Measurements from ENCODE around the gene VWA1.
"Not testable (repeated sequence)": the region's sequence is repeated elsewhere in the genome, so short reads cannot be mapped to it uniquely, and the experiment has no call there.

Gene VWA1

DNA sequence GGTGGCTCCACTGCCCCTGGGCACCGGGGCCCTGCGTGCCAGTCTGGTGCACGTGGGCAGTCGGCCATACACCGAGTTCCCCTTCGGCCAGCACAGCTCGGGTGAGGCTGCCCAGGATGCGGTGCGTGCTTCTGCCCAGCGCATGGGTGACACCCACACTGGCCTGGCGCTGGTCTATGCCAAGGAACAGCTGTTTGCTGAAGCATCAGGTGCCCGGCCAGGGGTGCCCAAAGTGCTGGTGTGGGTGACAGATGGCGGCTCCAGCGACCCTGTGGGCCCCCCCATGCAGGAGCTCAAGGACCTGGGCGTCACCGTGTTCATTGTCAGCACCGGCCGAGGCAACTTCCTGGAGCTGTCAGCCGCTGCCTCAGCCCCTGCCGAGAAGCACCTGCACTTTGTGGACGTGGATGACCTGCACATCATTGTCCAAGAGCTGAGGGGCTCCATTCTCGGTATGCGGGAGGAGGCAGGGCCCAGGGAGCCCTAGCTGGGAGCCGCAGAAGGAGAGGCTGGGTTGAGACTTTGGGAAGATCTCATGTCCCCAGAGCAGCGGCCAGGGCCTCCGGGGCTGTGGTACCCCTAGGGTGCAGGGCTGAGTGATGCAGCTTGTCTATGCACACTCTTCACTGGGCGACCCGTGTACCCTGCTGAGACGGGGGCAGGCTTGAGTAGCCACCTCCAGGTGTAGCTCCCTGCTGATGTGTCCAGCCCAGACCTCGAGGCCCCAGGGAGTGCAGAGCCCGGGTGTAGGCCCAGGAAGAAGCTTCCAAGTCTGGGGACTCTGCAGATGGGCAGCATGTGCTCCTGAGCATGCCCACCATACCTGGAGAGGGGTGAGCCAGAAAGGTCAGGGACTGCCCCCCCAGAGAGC, 1.8 kb downstream of the VWA1 start:
- no peak for DNase-seq

DNA sequence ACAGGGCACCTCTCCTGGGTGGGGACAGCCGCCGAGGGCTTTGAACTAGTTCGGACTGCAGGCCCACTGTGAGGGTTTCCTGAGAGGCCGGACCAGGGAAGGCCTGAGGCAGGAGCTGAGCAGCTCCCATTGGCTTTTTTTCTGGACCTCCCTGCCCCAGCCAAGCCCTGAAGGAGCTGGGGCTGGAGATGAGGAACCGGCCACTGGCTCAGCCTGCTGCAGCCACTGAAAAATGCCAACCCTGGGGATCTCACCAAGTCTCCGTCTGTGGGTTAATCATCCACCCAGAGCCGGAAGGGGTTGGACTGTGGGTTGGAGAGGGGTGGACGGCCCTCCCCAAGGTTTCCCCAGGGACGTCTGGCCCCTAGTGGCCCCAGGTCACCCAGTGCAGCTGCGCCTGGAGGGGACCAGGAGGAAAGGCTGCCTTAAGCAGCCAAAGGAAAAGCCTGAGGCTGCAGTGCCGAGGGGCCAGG, 2.5 kb downstream of the VWA1 start:
- DNase-seq: no peak

- no peak for DNase-seq
Measured at GRCh38 chr1:1438531-1439381, 3.3 kb downstream of the VWA1 start.

- no peak for DNase-seq
Measured at GRCh38 chr1:1439546-1440261, 4.2 kb downstream of the VWA1 start.

DNA sequence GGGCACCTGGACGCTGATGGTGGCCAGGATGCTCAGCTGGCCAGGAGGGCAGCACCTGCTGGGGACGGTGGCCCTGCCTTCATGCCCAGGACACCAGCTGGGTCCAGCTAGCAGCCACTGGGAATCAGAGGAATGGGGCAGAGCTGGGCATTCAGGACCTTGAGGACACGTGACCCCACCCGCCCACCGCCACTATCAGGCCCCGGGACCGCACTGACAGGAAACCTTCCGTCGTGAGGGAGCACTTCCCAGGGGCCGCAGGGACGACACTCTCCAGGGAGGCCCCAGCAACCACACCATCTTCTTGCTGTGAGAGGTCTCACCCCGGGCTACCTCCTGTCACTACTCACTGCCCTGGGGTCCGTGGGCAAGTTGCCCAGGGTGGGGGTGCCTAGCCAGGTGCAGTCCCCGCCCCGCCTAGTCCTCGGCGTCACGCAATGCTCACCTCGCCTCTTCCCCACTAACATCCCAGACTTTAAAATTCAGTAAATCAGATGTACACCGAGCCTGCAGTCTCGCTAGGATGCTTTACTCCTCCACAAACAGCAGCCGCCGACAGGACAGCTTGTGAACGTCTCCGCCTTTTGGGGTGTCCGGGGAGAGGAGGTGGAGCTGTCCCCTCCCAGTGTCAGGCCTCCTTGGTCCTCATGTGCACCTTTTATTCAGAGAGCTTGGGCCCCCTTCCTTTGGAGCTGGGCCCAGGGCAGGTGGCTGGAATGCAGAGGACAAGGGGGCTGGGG, 4.9 kb downstream of the VWA1 start:
- no peak for DNase-seq

DNA sequence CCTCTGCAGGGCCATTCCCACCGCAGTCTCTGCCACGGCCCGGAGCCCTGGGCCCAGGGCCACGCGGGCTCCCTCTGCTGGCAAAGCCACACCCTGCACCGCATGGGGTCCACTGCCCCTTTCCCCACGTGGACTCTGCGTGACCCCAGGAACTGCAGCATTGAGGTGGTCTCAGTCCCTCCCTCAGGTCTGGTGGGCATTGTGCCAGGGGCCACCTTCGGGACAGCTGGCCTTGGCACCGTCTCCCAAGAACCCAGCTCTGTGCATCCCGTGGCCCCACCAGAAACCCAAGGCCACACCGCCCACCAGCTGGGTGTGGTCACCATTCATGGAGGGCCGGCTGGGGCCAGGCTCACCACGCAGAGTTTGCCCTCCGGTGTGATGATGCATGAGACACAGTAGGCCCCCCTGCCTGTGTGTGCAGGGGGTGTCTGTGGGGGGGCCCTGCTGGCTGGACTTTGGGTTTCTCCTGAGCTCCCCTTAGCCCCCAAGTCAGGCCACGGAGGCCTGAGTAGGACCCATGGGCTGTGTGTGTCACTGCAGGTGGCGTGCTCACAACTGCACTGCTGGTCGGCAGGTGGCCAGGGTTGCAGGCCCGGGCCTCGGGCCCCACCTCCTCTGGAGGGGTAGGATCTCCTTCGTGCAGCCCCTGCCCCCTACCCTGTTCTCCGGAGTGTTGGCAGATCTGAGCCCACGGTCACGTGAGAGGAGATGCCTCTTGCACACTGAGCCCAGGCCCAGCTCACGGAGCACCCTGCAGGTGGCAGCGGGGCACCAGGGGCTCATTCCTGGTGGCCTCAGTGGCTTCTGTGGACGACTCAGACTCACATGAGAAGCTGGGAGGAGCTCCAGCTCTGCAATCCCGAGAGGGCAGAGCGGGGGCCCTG, 5.8 kb downstream of the VWA1 start:
- peak; percentile 45 for DNase-seq

DNA sequence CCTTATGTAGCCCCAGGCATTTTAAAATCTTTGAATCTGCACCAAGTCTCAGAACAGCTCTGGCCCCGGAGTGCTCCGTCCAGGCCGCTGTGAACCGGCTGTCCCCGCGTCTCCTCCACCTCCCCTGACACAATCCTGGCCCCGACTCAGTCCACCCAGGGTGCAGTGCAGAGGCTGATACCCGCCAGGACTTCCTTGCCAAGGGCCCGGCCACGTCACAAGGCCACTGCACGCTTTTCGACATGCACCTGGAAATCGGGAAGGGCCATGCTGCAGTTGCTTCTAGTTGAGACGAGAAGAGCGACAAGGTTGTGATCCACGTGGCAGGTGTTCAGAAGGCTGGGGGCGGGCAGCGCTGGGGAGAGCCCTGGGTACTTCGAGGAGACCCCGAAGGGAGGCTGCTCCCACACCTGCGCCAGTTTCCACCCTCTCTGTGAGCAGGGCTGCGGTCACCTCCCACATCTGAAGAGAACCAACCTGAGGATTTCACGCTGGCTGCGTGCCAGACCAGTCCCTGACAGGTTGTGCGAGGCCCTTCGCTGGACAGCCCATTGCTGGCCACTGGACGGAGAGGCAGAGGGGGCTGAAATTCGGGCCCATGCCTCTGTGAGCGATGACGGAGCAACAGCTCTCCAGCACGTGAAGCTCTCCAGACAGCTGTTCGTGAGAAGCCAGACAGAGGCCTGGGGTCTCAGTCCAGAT, 6.7 kb downstream of the VWA1 start:
- DNase-seq: no peak

- DNase-seq: not testable (repeated sequence)
Measured at GRCh38 chr1:1446631-1447030, 11.1 kb downstream of the VWA1 start.

- no peak for DNase-seq
Measured at GRCh38 chr1:1449099-1449739, 13.7 kb downstream of the VWA1 start, which contains the start of gene ATAD3C. Gene ATAD3C (plus strand): TSS chr1:1449689. CDS start chr1:1450684, 995 bp downstream.

DNA sequence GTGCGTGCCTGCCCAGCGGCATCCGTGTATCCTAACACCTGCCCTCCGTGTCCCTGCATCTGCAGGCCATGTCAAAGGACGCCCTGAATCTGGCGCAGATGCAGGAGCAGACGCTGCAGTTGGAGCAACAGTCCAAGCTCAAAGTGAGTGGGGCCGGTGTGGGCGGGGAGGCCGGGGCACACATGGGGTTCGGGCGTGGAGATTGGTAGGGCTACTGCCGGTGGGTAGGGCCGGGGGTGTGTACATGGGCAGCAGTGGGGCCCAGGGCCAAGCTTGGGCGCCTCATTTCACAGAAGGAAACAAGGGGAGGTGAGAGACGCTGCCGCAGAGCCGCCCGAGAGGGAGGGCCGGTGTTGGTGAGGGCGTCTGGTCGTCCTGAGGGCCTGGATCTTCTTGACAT, 15.1 kb downstream of the VWA1 start:
- not testable (repeated sequence) for DNase-seq

DNA sequence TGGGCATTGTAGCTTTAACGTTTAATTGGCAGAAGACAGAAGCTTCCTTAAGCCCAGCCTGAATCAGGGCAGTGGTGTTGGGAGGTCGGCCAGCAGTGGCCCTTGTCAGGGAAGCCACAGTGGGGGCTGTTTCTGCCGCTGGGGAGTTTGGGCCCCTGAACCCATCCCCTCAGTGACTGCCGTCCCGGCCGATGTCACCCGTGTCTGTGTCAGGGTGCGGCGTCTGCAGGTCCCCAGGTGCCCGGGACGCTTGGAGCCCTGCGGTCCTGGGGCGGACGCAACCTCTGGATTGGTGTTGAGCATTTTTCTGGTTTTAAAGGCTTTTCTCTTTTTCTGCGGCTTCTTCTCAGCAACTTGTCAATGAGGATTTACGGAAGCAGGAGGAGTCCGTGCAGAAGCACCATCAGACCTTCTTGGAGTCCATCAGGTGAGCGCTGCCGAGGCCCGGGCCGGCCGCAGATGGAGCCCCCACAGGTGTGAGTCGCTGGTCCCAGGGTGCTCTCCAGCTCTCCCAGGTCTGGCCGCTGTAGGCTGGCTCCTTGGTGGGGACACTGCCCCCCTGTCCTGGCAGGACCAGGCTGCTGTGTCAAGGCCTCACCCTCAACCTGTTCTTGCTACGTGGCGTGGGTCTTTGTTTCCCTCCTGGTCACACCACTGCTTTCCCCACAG, 16.3 kb downstream of the VWA1 start:
- no peak for DNase-seq

DNA sequence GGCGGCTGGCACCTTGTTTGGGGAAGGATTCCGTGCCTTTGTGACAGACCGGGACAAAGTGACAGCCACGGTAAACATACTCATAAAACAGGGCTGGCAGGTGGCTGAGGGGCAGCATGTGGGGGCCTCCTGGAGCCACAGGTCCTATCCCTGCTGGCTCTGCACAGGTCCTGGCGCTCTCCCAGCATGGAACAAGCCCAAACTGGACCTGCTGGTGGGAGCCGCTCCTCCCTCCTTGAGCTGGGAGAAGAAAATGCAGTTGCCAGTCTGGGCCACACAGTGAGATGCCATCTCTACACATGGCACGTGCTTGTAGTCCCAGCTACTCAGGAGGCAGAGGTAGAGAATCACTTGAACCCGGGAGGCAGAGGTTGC, 16.9 kb downstream of the VWA1 start:
- not testable (repeated sequence) for DNase-seq

GRCh38 chr1:1452882-1453281, 17.4 kb downstream of the VWA1 start:
- no peak for DNase-seq

DNA sequence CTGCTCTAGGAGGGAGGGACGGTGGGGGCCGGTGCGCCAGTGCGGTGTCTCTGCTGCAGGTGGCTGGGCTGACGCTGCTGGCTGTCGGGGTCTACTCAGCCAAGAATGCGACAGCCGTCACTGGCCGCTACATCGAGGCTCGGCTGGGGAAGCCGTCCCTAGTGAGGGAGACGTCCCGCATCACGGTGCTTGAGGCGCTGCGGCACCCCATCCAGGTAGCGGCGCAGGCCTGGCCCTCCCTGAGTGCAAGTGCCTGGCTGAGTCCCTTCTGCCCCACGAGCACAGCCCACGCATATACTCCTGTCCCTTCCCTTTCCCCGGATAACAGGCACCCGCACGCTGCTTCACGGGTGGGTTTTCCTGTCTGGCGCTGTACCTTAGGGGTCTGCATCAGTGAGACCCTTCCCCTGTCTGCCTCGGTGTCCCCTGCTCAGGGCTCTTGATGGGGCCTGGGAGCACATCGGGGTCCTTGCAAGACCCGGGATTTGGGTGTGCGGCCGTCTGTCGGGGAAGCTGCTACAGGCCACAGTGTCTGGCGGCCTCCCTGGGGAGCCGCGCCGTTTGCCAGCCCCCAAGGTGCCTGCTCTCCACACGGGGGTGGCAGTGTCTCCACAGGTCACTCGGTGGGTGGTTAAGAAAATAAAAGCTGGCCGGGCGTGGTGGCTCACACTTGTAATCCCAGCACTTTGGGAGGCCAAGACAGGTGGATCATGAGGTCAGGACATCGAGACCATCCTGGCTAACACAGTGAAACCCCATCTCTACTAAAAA, 19.0 kb downstream of the VWA1 start:
- DNase-seq: not testable (repeated sequence)

DNA sequence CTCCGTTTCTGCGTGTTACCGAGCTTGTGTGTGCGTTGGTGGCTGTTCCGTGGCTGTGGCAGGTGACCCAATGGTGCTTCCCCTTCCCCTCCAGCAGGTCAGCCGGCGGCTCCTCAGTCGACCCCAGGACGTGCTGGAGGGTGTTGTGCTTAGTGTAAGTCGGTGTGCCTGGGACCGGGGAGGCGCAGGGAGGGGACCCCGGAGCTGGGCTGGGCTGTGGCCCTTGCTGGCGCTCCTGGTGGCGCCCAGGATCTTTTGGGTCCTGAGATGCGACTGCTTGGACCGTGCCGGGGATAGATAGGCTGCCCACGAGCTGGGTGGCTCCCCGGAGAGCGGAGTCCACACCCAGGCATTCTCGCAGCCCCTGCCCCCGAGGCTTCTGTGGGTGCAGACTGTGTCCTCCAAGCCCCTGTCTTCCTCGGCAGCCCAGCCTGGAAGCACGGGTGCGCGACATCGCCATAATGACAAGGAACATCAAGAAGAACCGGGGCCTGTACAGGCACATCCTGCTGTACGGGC, 19.9 kb downstream of the VWA1 start:
- DNase-seq: no peak

DNA sequence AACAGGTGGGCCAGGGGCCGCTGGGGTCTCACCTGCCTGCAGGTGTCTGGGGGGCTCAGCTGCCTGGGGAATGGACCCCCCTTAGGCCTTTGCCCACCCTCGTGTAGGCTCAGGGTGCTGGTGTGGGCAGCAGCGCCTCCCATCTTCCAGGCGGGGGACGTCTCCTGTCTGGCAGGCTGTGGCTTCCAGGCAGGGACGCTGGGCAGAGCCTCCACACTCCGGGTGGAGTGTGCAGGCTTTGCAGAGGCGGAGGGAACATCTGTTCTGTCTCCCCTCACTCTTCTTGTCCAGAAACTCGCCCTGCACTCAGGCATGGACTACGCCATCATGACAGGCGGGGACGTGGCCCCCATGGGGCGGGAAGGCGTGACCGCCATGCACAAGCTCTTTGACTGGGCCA, 20.4 kb downstream of the VWA1 start:
- not testable (repeated sequence) for DNase-seq

DNA sequence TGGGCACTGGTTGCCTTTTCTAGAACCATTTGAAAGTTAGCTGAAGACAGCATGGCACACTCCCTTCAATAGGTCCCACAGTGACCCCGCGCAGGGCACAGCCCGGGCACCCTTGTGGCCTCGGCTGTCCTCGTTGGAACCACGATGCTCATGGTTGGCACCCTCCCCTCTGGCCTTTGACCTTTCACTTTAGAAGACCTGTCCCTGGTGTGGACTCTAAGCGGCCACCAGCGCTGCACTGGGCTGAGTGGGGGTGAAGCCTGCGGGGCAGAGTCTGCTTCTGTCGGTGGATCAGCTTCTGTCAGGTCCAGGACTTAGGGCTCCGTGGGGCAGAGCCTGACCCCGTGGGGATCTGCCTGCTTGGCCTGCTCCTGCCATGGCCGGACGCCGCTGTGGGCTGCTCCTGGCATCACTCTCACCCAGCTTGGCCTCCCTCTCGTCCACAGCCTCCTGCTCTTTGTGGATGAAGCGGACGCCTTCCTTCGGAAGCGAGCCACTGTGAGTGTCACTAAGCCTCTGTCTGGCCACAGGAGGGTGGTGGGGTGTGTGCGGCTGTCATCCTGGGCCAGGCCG, 21.3 kb downstream of the VWA1 start:
- DNase-seq: not testable (repeated sequence)

DNA sequence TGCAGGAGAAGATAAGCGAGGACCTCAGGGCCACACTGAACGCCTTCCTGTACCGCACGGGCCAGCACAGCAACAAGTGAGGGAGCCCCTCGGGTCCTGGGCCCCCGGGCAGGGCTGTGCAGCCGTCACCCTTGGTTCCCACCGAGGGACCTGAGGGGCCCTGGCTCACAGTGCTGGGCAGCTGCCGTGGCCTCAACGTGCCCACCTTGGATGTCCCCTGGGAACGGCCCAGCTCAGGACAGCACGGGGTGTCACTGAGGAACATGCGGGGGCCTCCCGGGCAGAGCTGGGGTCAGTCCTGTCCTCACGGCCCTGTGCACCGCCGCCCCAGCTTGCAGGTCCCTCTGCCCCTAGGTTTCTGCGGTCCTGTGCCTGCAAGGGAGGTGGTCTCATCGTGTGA, 23.7 kb downstream of the VWA1 start:
- DNase-seq: not testable (repeated sequence)
